GM18951 (cell line): ENCODE measurements around the gene RPAP3.
"Not testable (repeated sequence)": the region's sequence is repeated elsewhere in the genome, so short reads cannot be mapped to it uniquely, and the experiment has no call there.

ENCODE experiments used
- POLR2A ChIP-seq: IDR thresholded peaks from 4 replicates; pipeline ENCODE4 v1.6.1; 2011; ENCODE audit warnings: mild to moderate bottlenecking; ENCODE audit not compliant: insufficient read length, insufficient read depth; ENCODE audit errors: extremely low read depth
- in situ Hi-C: fragments of 300-500 bp; cut with MboI; formaldehyde crosslinking; loops from one replicate; pipeline ENCODE4 v1.12.0; 2022; ENCODE audit warnings: low sequenced_read_pairs, mixed read lengths, inconsistent platforms; ENCODE audit not compliant: unreplicated experiment

RPAP3 gene

GRCh38 chr12:47709237-47709636 lies 3.4 kb upstream of the RPAP3 start:
- in situ Hi-C loops, result no loop called here

GRCh38 chr12:47707905-47708543 lies 2.2 kb upstream of the RPAP3 start:
- no peak for TF ChIP-seq POLR2A
- in situ Hi-C loops, result no loop called here

More at GRCh38 chr12:47709237-47709636, 3.4 kb upstream of the RPAP3 start:
- TF ChIP-seq POLR2A, result no peak

DNA sequence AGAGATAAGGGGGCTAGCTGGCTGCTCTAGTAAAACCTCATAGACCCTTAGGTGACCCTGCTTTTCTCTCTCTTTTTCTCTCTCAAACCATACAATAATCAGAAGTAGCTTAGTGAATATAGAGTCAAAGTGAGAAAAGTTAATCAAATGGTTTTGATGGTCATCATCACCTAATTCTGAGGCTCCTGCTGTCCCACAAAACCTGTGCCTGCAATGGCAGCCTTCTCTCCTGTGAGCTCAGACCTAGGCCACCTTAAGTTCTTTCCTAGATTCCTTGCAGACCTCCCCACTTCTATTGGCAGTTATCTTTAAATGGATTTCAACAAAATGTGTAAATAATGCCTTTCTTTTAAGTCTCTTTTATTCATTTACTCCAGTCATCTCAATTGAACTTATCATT lies 1.5 kb upstream of the RPAP3 start:
- no peak for TF ChIP-seq POLR2A
- in situ Hi-C loops, result no loop called here

DNA sequence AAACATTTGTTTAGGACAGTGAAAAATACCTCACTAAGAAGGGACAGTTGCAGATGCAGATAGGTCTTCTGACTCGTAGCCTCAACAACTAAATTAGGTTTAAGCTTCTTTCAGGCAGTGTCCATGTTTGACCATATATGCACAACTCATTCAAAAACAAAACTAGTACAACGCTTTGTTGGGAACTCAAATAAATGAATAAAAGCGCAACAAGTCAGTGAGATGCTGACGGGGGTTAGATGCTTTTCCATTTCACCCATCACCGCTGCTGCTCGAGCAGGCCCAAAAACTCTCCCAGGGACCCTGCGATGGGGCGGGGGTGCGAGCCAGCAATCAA lies 633 bp downstream of the RPAP3 start:
- no peak for TF ChIP-seq POLR2A
- in situ Hi-C loops, result no loop called here

DNA sequence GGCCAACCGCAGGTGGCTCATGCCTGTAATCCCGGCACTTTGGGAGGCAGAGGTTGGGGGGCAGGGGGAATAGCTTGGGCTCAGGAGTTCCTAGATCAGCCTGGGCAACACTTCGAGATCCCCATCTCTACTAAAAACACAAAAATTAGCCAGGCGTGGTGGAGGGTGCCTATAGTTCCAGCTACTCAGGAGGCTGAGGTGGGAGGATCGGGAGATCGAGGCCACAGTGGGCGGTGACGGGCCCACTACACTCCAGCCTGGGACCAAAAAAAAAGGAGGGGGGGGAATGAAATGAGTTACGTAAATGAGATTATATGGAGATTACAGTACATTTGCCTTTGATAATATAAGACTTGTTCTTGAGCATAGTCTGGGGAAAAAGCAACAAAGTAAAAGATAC lies 1.1 kb downstream of the RPAP3 start:
- no peak for TF ChIP-seq POLR2A
- in situ Hi-C loops, result no loop called here

- TF ChIP-seq POLR2A, result no peak
- in situ Hi-C loops, result no loop called here
Observed at GRCh38 chr12:47700263-47700662, 5.6 kb downstream of the RPAP3 start.

- TF ChIP-seq POLR2A, result no peak
- in situ Hi-C loops, result no loop called here
Observed at GRCh38 chr12:47698631-47699030, 7.2 kb downstream of the RPAP3 start.

DNA sequence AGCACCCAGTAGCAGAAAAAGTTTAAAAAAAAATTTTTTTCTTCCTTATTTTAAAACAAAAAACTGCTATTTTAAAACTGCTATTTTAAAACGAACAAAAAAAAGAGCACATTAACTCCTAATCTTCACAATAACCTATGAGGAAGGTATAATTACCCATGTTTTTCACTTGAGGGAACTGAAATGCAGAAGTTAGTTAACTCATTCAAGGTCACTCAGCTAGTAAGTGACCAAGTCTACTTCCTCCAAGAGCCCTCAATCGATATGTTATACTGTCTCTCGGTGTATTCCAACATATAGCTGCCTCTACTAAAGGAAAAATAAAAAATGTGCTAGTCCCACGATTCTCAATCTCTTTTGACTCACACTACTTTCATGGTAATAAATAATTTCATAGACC lies 7.8 kb downstream of the RPAP3 start:
- TF ChIP-seq POLR2A, result no peak
- in situ Hi-C loops, result no loop called here

- TF ChIP-seq POLR2A, result no peak
- in situ Hi-C loops, result no loop called here
Observed at GRCh38 chr12:47689215-47689614, 16.6 kb downstream of the RPAP3 start.

DNA sequence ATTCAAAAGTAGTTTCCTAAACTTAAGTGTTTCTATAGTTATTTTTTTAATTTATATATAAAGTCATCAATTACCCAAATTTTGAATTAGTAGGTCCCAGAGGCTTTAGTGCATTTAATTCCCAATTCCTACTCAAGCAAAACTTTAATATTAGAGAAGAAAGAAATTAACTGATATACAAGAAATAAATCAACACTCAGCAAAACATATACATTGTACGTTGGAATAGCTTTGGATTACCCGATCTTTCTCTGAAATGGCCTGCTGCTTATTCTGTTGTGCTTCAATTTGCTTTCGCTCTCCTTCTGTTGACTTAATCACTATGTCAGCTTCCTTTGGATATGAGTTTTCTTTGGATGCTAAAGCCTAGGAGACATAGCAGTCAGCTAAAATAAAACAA lies 18.2 kb downstream of the RPAP3 start:
- no peak for TF ChIP-seq POLR2A
- in situ Hi-C loops, result no loop called here

- no peak for TF ChIP-seq POLR2A
- in situ Hi-C loops, result no loop called here
Observed at GRCh38 chr12:47686645-47687240, 19.1 kb downstream of the RPAP3 start.

DNA sequence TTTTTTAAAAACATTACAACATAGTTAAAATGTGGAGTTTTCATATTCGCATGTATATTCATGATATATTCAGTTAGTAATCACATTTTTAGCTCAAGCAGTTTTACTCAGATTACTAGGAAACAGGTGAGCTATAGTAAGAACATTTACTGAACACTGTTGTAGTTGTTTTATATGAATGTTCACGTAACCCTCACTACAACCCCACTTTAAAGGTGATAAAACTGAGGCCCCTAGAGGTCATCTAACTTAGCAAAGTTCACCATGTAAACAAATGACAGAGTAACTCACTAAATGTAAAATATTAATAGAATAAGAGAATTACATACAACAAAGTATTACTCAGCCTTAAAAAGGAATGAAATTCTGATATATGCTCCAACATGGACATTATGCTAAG lies 26.0 kb downstream of the RPAP3 start:
- in situ Hi-C loops, result no loop called here
- no peak for TF ChIP-seq POLR2A

DNA sequence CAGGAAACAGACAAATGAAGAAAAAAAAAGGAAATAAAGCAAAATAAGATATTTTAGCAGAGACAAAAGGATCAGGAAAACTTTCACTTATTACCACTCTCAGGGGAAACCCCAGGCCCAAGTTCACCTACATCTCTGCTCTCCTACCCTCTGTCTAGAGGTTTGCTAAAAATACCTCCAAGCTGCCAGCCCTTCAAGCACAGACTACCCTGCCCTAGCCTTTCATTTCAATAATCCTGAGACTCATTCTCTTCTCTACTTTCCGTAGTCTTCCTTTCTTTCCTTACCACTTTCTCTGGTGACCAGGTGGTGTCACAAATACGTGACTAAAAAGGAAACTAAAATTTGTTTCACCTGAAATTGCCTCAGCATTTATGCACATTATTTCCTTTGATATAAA lies 33.8 kb downstream of the RPAP3 start:
- in situ Hi-C loops, result no loop called here
- no peak for TF ChIP-seq POLR2A

DNA sequence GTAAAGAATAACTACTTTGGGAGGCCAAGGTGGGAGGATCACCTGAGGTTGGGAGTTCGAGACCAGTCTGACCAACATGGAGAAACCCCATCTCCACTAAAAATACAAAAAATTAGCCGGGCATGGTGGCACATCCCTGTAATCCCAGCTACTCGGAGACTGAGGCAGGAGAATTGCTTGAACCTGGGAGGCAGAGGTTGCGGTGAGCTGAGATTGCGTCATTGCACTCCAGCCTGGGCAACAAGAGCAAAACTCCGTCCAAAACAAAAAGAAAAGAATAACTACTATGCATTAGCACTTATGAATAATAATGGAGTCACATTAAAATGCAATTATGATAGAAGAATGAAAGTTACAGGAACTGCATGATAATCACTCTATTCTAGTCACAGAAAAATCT lies 37.9 kb downstream of the RPAP3 start:
- in situ Hi-C loops, result not testable (repeated sequence)

DNA sequence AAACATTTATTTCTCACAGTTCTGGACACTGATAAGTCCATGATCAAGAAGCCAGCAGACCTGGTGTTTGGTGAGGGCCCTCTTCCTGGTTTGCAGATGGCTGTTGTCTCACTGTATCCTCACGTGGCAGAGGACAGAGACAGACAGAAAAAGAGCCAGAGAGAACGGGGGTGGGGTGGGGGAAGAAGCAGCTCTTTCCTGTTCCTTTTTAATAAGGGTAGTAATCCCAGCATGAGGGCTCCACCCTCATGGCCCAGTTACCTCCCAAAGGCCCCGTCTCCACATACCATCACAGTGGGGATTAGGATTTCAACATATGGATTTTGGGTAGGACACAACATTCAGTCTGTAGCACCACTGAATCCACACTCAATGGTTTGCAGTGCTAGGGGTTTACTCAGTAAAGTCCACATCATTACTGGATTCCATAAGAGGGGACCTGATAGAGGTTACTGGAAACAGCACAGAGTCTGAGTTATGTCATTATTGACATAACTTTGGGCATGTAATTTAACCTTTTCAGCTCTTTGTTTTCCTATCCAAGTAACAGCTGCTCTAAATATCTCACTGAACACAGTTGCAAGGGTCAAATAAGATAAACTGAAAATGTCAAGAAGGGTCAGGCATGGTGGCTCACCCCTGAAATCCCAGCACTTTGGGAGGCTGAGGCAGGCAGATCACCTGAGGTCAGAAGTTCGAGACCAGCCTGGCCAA lies 53.2 kb downstream of the RPAP3 start:
- in situ Hi-C loops, result no loop called here

More for the DNA sequence above, 53.2 kb downstream of the RPAP3 start:
- TF ChIP-seq POLR2A, result no peak
